SKM-1 treated with dmso at 0.1 percent for 144 hours (cell line): ENCODE results near the gene CHMP4A.

ENCODE experiments used
- DNase-seq: peaks from one replicate; lab custom pipeline; 2025; ENCODE audit not compliant: unreplicated experiment; lab: John Stamatoyannopoulos, UW

The CHMP4A gene

GRCh38 chr14:24196071-24197055 is 16.9 kb downstream of the CHMP4A start:
- DNase-seq, result no peak

GRCh38 chr14:24195186-24196070 is 17.9 kb downstream of the CHMP4A start, which contains the start of gene TM9SF1:
TM9SF1 (minus strand) TSS chr14:24195441; CDS start chr14:24195019, 422 bp downstream.
- peak; percentile 45 for DNase-seq

GRCh38 chr14:24194873-24195185 is 18.5 kb downstream of the CHMP4A start:
- no peak for DNase-seq

GRCh38 chr14:24194186-24194872 is 19.0 kb downstream of the CHMP4A start:
- no peak for DNase-seq

GRCh38 chr14:24192933-24193332 is 20.4 kb downstream of the CHMP4A start:
- DNase-seq, result no peak

- DNase-seq, result no peak
Measured at GRCh38 chr14:24190416-24190815, 22.9 kb downstream of the CHMP4A start.

GRCh38 chr14:24189460-24189859 is 23.8 kb downstream of the CHMP4A start:
- no peak for DNase-seq

- DNase-seq, result no peak
Measured at GRCh38 chr14:24189059-24189375, 24.3 kb downstream of the CHMP4A start.

GRCh38 chr14:24188251-24189058 is 24.8 kb downstream of the CHMP4A start, which contains the start of gene IPO4:
IPO4 (minus strand) TSS chr14:24188816; CDS start chr14:24188787, 29 bp downstream.
- peak; percentile 82 for DNase-seq

- DNase-seq, result no peak
Measured at GRCh38 chr14:24187539-24187915, 25.8 kb downstream of the CHMP4A start.

- DNase-seq, result no peak
Measured at GRCh38 chr14:24186831-24187538, 26.3 kb downstream of the CHMP4A start.

- DNase-seq, result no peak
Measured at GRCh38 chr14:24185741-24186140, 27.5 kb downstream of the CHMP4A start.

- no peak for DNase-seq
Measured at GRCh38 chr14:24185026-24185425, 28.3 kb downstream of the CHMP4A start.

GRCh38 chr14:24184104-24184970 is 29.0 kb downstream of the CHMP4A start:
- DNase-seq, result no peak

- no peak for DNase-seq
Measured at GRCh38 chr14:24183014-24183481, 30.2 kb downstream of the CHMP4A start.

- no peak for DNase-seq
Measured at GRCh38 chr14:24182110-24182882, 31.0 kb downstream of the CHMP4A start.

GRCh38 chr14:24181371-24182077 is 31.8 kb downstream of the CHMP4A start:
- no peak for DNase-seq
